GM12878 (cell line): ENCODE data around the gene SNX8. TPM values are rescaled to one million over a fixed set of nuclear protein-coding genes. Genes with fewer than 3 reads are reported as not detected.

ENCODE experiments used
- BACH1 ChIP-seq: fragments of 450-650 bp; IDR thresholded peaks from 2 replicates; pipeline ENCODE4 v1.6.1; 2017; ENCODE audit warnings: mild to moderate bottlenecking, borderline replicate concordance
- BCLAF1 ChIP-seq: fragments of 450-650 bp; IDR thresholded peaks from 2 replicates; pipeline ENCODE4 v1.6.1; 2017; ENCODE audit warnings: antibody characterized with exemption, mild to moderate bottlenecking, moderate library complexity
- CBX5 ChIP-seq: sonication (generic); IDR thresholded peaks from 2 replicates; pipeline ENCODE4 v1.6.1; 2016; ENCODE audit warnings: low read depth, moderate library complexity, mild to moderate bottlenecking, inconsistent platforms
- CHD4 ChIP-seq: fragments of 200-600 bp; sonication (generic); IDR thresholded peaks from 2 replicates; pipeline ENCODE4 v1.6.1; 2016; ENCODE audit warnings: mild to moderate bottlenecking
- DPF2 ChIP-seq: fragments of 450-650 bp; IDR thresholded peaks from 2 replicates; pipeline ENCODE4 v1.6.1; 2017; ENCODE audit warnings: mild to moderate bottlenecking
- ELK1 ChIP-seq: IDR thresholded peaks from 2 replicates; pipeline ENCODE4 v1.6.1; 2012; ENCODE audit warnings: low read depth, low read length, improper control_type of control experiment
- HDAC6 ChIP-seq: fragments of 200-600 bp; sonication (generic); IDR thresholded peaks from one replicate; pipeline ENCODE4 v1.8.0; 2017; ENCODE audit warnings: antibody characterized with exemption; ENCODE audit not compliant: unreplicated experiment
- IKZF2 ChIP-seq, 2 experiments: fragments of 450-650 bp; IDR thresholded peaks; 2 replicates each; pipeline ENCODE4 v1.6.1; 2017; ENCODE audit warnings: mild to moderate bottlenecking in 2 of 2, moderate library complexity in 2 of 2
- JUNB ChIP-seq: IDR thresholded peaks from 2 replicates; pipeline ENCODE4 v1.6.1; 2016; ENCODE audit warnings: antibody characterized with exemption, mild to moderate bottlenecking
- MYC ChIP-seq: IDR thresholded peaks from 2 replicates; pipeline ENCODE4 v1.6.1; 2011; ENCODE audit warnings: mild to moderate bottlenecking, low read length, moderate library complexity, inconsistent platforms; ENCODE audit not compliant: insufficient read depth, insufficient replicate concordance, insufficient read length, severe bottlenecking
- NFYB ChIP-seq: IDR thresholded peaks from 2 replicates; pipeline ENCODE4 v1.6.1; 2011; ENCODE audit warnings: low read depth, mild to moderate bottlenecking, low read length, improper control_type of control experiment, moderate library complexity; ENCODE audit not compliant: insufficient read depth
- POLR2AphosphoS5 ChIP-seq: IDR thresholded peaks from 2 replicates; pipeline ENCODE4 v1.6.1; 2011; ENCODE audit warnings: mild to moderate bottlenecking, low read length, inconsistent platforms
- RBBP5 ChIP-seq: fragments of 200-600 bp; sonication (generic); conservative IDR thresholded peaks from 2 replicates; pipeline ENCODE4 v1.6.1; 2016
- RELA ChIP-seq: fragments of 450-650 bp; IDR thresholded peaks from 2 replicates; pipeline ENCODE4 v1.8.0; 2014; ENCODE audit warnings: borderline replicate concordance; ENCODE audit not compliant: partially characterized antibody
- RFX5 ChIP-seq: IDR thresholded peaks from 2 replicates; pipeline ENCODE4 v1.6.1; 2011; ENCODE audit warnings: low read depth, low read length, improper control_type of control experiment
- TARDBP ChIP-seq: IDR thresholded peaks from 2 replicates; pipeline ENCODE4 v1.6.1; 2016; ENCODE audit warnings: borderline replicate concordance
- ZNF384 ChIP-seq: IDR thresholded peaks from 2 replicates; pipeline ENCODE4 v1.6.1; 2012; ENCODE audit warnings: low read depth, mild to moderate bottlenecking, low read length, improper control_type of control experiment, borderline replicate concordance
- polyA plus RNA-seq, 11 experiments: library from polyadenylated mRNA; depleted of rRNA in 4 of 11; unstranded in 6 of 11; stranded (reverse) in 5 of 11; fragments of >200 nt; fragmentation: Nextera tagmentation in 4 of 11; fragmentation: Illumina TruSeq in 1 of 11; extraction: Ambion mirVana in 4 of 11; extraction: Trizol in 1 of 11; gene quantifications; 1 replicate in 1 of 11; 2 replicates in 10 of 11; pipeline versions ENCODE4 v1.2.1 to v1.2.3, GENCODE V29; 2011 to 2016; ENCODE audit warnings: inconsistent platforms in 2 of 11, missing spikeins in 2 of 11, low read depth in 1 of 11
- total RNA-seq, 4 experiments: library from RNA; depleted of rRNA in 3 of 4; stranded (reverse); fragments of >200 nt in 3 of 4; fragmentation: Illumina TruSeq in 1 of 4; extraction: Trizol in 1 of 4; gene quantifications; 2 replicates each; pipeline versions ENCODE4 v1.2.1 to v1.2.3, GENCODE V29; 2013 to 2021
- TF ChIP-seq, protein P1 (sequence below): IDR thresholded peaks from 2 replicates; pipeline ENCODE4 v1.6.1; 2011; ENCODE audit warnings: mild to moderate bottlenecking, low read depth, low read length, moderate library complexity; ENCODE audit not compliant: insufficient replicate concordance
- TF ChIP-seq, protein P2 (sequence below): IDR thresholded peaks from 2 replicates; pipeline ENCODE4 v1.6.1; 2012; ENCODE audit warnings: improper control_type of control experiment, low read depth, low read length; ENCODE audit not compliant: insufficient replicate concordance

SNX8 gene
- total and polyA plus RNA-seq, 10 of the 15 experiments (the other 5 are each of a cell fraction or from before 2014, with no cell fraction given): 6.4 to 210 (median 97.6) TPM

DNA sequence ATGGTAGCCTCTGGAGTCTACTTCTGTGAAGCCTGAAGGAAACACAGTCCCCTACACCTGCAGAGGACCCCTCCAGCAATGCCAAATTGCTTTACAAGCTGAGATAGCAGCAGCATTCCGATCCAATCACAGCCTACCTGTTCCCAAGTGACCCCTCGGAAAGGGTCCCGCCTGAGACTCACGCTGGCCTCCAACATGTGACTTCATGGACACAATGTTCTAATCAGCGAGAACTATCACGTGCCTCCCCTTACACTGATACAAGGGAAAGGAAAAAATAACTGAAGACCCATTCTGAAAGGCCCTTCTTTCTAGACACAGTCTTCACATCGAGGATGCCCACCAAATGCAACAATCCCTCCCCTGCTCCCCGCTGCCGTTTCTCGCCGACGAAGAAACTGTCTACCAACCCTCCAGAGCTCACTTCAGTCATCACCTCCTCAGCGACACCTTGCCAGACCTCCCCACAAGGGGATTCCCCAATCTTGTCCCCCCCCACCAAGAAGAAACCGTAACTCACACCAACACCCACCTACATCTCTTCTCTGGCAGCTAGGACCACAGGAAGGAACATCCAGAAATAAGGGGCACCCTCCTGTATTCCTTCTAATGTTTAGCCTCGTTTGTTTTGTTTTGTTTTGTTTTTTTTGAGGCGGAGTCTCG lies 1.8 kb downstream of the SNX8 start (continued):
- TF ChIP-seq BCLAF1 (no peak), RBBP5 (no peak), HDAC6 (no peak), ZNF384 (no peak), POLR2AphosphoS5 (0 out of 2 replicates have a peak, but pooled peaks have one; percentile 30), BACH1 (no peak), NFYB (no peak), CBX5 (no peak), ELK1 (no peak), TARDBP (no peak), CHD4 (no peak), RFX5 (no peak), IKZF2 (IDR thresholded peaks at IDR 0.05) (peak; percentile 70 to 83; a peak in 3 of 4 replicates), MYC (no peak), DPF2 (peak; percentile 55; the same call in 1 of the 2 replicates), RELA (peak; percentile 60), JUNB (no peak)
- TF ChIP-seq, protein P1, sequence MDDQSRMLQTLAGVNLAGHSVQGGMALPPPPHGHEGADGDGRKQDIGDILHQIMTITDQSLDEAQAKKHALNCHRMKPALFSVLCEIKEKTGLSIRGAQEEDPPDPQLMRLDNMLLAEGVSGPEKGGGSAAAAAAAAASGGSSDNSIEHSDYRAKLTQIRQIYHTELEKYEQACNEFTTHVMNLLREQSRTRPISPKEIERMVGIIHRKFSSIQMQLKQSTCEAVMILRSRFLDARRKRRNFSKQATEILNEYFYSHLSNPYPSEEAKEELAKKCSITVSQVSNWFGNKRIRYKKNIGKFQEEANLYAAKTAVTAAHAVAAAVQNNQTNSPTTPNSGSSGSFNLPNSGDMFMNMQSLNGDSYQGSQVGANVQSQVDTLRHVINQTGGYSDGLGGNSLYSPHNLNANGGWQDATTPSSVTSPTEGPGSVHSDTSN: no peak
- TF ChIP-seq, protein P2, sequence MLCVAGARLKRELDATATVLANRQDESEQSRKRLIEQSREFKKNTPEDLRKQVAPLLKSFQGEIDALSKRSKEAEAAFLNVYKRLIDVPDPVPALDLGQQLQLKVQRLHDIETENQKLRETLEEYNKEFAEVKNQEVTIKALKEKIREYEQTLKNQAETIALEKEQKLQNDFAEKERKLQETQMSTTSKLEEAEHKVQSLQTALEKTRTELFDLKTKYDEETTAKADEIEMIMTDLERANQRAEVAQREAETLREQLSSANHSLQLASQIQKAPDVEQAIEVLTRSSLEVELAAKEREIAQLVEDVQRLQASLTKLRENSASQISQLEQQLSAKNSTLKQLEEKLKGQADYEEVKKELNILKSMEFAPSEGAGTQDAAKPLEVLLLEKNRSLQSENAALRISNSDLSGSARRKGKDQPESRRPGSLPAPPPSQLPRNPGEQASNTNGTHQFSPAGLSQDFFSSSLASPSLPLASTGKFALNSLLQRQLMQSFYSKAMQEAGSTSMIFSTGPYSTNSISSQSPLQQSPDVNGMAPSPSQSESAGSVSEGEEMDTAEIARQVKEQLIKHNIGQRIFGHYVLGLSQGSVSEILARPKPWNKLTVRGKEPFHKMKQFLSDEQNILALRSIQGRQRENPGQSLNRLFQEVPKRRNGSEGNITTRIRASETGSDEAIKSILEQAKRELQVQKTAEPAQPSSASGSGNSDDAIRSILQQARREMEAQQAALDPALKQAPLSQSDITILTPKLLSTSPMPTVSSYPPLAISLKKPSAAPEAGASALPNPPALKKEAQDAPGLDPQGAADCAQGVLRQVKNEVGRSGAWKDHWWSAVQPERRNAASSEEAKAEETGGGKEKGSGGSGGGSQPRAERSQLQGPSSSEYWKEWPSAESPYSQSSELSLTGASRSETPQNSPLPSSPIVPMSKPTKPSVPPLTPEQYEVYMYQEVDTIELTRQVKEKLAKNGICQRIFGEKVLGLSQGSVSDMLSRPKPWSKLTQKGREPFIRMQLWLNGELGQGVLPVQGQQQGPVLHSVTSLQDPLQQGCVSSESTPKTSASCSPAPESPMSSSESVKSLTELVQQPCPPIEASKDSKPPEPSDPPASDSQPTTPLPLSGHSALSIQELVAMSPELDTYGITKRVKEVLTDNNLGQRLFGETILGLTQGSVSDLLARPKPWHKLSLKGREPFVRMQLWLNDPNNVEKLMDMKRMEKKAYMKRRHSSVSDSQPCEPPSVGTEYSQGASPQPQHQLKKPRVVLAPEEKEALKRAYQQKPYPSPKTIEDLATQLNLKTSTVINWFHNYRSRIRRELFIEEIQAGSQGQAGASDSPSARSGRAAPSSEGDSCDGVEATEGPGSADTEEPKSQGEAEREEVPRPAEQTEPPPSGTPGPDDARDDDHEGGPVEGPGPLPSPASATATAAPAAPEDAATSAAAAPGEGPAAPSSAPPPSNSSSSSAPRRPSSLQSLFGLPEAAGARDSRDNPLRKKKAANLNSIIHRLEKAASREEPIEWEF: no peak
